GM12891 (cell line): Measurements from ENCODE around the gene SHLD2.

ENCODE experiments used
- PAX5 ChIP-seq: IDR thresholded peaks from 2 replicates; pipeline ENCODE4 v1.6.1; 2011; ENCODE audit warnings: low read length, moderate library complexity, mild to moderate bottlenecking; ENCODE audit not compliant: insufficient read depth, severe bottlenecking
- POLR2A ChIP-seq: IDR thresholded peaks from 2 replicates; pipeline ENCODE4 v1.6.1; 2011; ENCODE audit warnings: low read depth, low read length, control low read depth
- POLR2AphosphoS5 ChIP-seq: IDR thresholded peaks from 2 replicates; pipeline ENCODE4 v1.6.1; 2011; ENCODE audit warnings: low read depth, low read length, control low read depth
- POU2F2 ChIP-seq: IDR thresholded peaks from 2 replicates; pipeline ENCODE4 v1.6.1; 2011; ENCODE audit warnings: low read depth, mild to moderate bottlenecking, control low read depth, low read length, moderate library complexity
- TAF1 ChIP-seq: IDR thresholded peaks from 2 replicates; pipeline ENCODE4 v1.6.1; 2011; ENCODE audit warnings: low read depth, low read length, control low read depth

GRCh38 chr10:87093632-87094372 lies 1.2 kb upstream of the SHLD2 start:
- no peak for TF ChIP-seq POLR2A
- TF ChIP-seq POLR2AphosphoS5 = no peak
- no peak for TF ChIP-seq TAF1
- TF ChIP-seq PAX5 = peak; percentile 12
- peak; percentile 74; the same call in 1 of the 2 replicates for TF ChIP-seq POU2F2
